HG02678 (cell line): ENCODE data around the gene ZNF653.
A peak's percentile ranks its signal among the peaks of the same experiment; 100 is the strongest.
"Not testable (repeated sequence)": the region's sequence is repeated elsewhere in the genome, so short reads cannot be mapped to it uniquely, and the experiment has no call there.

Experiments used
- ATAC-seq: cut with Tn5 transposase; IDR thresholded peaks from one replicate; pipeline ENCODE4 v1.9.1; 2021; ENCODE audit warnings: mild to moderate bottlenecking, moderate library complexity; ENCODE audit not compliant: unreplicated experiment

ZNF653 gene

DNA sequence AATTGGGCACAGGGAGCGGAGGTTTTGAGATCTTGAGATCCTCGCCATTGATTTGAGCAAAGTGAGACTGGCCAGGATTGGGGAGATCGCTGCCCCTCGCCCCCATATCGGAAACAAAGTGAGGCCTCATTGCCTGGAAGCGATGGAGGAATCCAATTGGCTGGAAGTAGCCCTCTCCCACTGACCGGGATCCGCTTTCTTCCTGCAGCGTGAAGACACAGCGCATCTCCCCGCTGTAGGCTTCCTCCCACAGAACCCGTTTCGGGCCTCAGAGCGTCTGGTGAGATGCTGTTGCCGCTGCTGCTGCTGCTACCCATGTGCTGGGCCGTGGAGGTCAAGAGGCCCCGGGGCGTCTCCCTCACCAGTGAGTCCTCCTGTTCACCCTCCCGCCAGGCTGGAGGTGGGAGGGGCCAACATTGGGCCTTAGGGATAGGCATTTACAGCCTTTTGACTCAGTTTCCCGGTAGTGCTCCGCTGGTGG is 69.8 kb downstream of the ZNF653 start:
- no peak for ATAC-seq

DNA sequence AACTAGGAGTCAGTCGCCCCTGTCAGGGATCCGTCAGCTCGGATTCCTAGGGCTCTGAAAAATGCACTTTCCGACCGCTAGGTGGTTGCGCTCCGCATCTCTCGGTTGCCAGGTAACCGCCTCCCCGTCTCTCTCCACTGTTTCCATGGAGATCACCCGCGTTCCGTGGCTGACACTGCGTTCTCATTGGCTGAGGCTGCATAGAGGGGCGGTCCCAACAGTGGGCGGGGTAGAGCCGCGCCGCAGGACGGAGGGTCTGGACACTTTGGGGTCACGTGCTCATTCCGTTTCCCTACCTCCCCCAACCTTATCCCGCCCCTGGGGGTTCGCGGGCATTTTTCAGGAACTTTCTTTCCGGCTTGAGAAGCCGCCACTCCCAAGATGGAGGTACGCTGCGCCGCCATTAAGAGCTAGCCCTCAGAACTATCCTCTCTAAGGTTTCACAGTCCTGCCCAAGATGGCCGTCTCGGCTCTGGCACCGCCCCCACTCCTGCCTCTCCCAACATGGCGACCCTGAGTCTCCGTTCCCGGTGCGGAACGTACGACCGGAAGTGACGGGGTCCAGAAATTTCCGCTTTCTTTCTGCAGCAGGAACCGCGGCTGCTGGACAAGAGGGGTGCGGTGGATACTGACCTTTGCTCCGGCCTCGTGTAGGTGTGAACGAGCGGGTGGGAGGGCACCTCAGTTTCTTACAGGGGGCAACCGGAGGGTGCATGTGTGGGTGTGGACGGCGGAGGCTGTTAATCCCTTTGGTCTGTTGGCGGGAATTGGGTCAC is 70.4 kb downstream of the ZNF653 start, which contains the start of the genes ODAD3 and PRKCSH:
Gene ODAD3 (minus strand): TSS at position 65 of the 776 bp plus-strand sequence. CDS start 105 bp downstream, outside the sequence.
Gene PRKCSH (plus strand): TSS at position 579 of the 776 bp plus-strand sequence. CDS start 483 bp downstream, outside the sequence.
- peak; percentile 89 for ATAC-seq

- peak; percentile 4 for ATAC-seq
These were observed 71.0 kb downstream of the ZNF653 start for GRCh38 chr19:11434703-11435056.

DNA sequence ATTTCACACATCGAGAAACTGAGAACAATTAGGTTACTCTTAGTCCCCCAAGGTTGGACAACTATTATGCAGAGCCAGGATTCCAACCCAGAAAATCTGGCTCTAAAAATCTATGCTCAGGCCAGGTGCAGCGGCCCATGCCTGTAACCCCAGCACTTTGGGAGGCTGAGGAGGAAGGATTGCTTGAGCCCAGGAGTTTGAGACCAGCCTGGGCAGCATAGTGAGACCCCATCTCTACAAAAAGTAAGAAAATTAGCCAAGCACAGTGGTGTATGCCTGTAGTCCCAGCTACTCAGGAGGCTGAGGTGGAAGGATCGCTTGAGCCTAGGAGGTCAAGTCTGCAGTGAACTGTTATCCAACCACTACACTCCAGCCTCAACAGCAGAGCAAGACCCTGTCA is 72.1 kb downstream of the ZNF653 start:
- not testable (repeated sequence) for ATAC-seq
